ENCODE results near the gene MEI4. TPM values are rescaled to one million over a fixed set of nuclear protein-coding genes. Genes with fewer than 3 reads are reported as not detected.

The MEI4 gene
- total RNA-seq, 3 donors from 2014 or later, result not detected

- Histone ChIP-seq H3K9me3 (no peaks in the 10 kb centered on the region), H3K36me3 (no peaks in the 10 kb centered on the region), H3K4me1 (no peaks in the 10 kb centered on the region), H3K27ac (no peak overlapping the region), H3K27me3 (no peaks in the 10 kb centered on the region), H3K4me3 (no peak overlapping the region)
- DNase-seq (ENCODE audit: low spot score in 2 of 2), result no peak
- intact Hi-C loops (cut with DNase I; ENCODE audit: low total_unique reads), result no loop called here
- TF ChIP-seq POLR2A (IDR thresholded peaks at IDR 0.05) (no peak), POLR2AphosphoS5 (IDR thresholded peaks at IDR 0.05) (no peak), CTCF (IDR thresholded peaks at IDR 0.05) (no peak)
Observed at GRCh38 chr6:77814119-77814518, 161.3 kb downstream of the MEI4 start.

- Histone ChIP-seq H3K4me3 (no peak overlapping the region), H3K36me3 (no peaks in the 10 kb centered on the region), H3K27me3 (no peaks in the 10 kb centered on the region), H3K4me1 (no peaks in the 10 kb centered on the region), H3K9me3 (no peaks in the 10 kb centered on the region), H3K27ac (no peak overlapping the region)
- TF ChIP-seq CTCF (IDR thresholded peaks at IDR 0.05) (no peak), POLR2AphosphoS5 (IDR thresholded peaks at IDR 0.05) (no peak), POLR2A (IDR thresholded peaks at IDR 0.05) (no peak)
- no peak for DNase-seq (ENCODE audit: low spot score in 2 of 2)
- intact Hi-C loops (cut with DNase I; ENCODE audit: low total_unique reads), result no loop called here
Observed at GRCh38 chr6:77815531-77815930, 162.7 kb downstream of the MEI4 start.

DNA sequence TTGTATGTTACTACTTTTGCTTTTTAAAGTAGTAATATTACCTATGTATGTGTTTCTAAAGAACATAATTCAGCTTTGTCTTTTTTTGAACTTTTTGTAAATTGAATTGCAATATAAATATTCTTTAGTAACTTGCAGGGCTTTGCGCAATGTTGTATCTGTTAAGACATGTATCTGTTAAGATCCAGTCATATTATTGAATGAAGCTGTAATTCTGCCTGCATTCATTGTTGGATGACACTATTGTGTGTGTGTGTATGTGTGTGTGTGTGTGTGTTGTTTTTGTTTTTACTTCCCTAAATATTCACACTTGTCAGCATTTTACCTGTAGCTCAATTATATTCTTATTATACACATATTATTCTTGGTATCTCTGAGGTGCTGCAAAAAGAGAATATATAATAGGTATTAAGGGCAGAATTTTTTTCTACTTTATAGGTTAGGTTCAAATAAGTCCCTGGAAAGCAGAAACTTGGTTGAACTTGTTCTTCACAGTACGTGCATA lies 164.0 kb downstream of the MEI4 start:
- Histone ChIP-seq H3K27me3 (no peaks in the 10 kb centered on the region), H3K4me1 (no peaks in the 10 kb centered on the region), H3K36me3 (no peaks in the 10 kb centered on the region), H3K4me3 (no peak overlapping the region), H3K27ac (no peak overlapping the region), H3K9me3 (no peaks in the 10 kb centered on the region)
- no peak for DNase-seq (ENCODE audit: low spot score in 2 of 2)
- intact Hi-C loops (cut with DNase I; ENCODE audit: low total_unique reads), result no loop called here
- TF ChIP-seq CTCF (IDR thresholded peaks at IDR 0.05), result no peak
- no peak for TF ChIP-seq POLR2AphosphoS5 (IDR thresholded peaks at IDR 0.05)
- no peak for TF ChIP-seq POLR2A (IDR thresholded peaks at IDR 0.05)

- intact Hi-C loops (cut with DNase I; ENCODE audit: low total_unique reads), result no loop called here
- no peak for TF ChIP-seq POLR2AphosphoS5 (IDR thresholded peaks at IDR 0.05)
- no peak for TF ChIP-seq CTCF (IDR thresholded peaks at IDR 0.05)
- TF ChIP-seq POLR2A (IDR thresholded peaks at IDR 0.05), result no peak
Observed at GRCh38 chr6:77822265-77822664, 169.4 kb downstream of the MEI4 start.

GRCh38 chr6:77825204-77825603 lies 172.4 kb downstream of the MEI4 start:
- H3K27me3 ChIP-seq, result no peaks in the 10 kb centered on the region
- H3K9me3 ChIP-seq, result no peaks in the 10 kb centered on the region
- TF ChIP-seq POLR2A (IDR thresholded peaks at IDR 0.05) (no peak), CTCF (IDR thresholded peaks at IDR 0.05) (no peak), POLR2AphosphoS5 (IDR thresholded peaks at IDR 0.05) (no peak)
- H3K27ac ChIP-seq, result no peak overlapping the region
- no peak overlapping the region for H3K4me3 ChIP-seq
- no peaks in the 10 kb centered on the region for H3K4me1 ChIP-seq
- DNase-seq (ENCODE audit: low spot score in 2 of 2), result no peak
- H3K36me3 ChIP-seq, result no peaks in the 10 kb centered on the region
- intact Hi-C loops (cut with DNase I; ENCODE audit: low total_unique reads), result no loop called here

More at GRCh38 chr6:77822265-77822664, 169.4 kb downstream of the MEI4 start:
- Histone ChIP-seq H3K9me3 (no peaks in the 10 kb centered on the region), H3K36me3 (no peaks in the 10 kb centered on the region), H3K4me1 (no peaks in the 10 kb centered on the region), H3K4me3 (no peak overlapping the region), H3K27ac (no peak overlapping the region), H3K27me3 (no peaks in the 10 kb centered on the region)
- DNase-seq (ENCODE audit: low spot score in 2 of 2), result no peak
